GOT3 (cell line): Measurements from ENCODE around the gene OR7A10.

Experiments used
- DNase-seq: peaks from one replicate; lab custom pipeline; 2025; ENCODE audit warnings: mixed read lengths; lab: John Stamatoyannopoulos, UW

Gene OR7A10

DNA sequence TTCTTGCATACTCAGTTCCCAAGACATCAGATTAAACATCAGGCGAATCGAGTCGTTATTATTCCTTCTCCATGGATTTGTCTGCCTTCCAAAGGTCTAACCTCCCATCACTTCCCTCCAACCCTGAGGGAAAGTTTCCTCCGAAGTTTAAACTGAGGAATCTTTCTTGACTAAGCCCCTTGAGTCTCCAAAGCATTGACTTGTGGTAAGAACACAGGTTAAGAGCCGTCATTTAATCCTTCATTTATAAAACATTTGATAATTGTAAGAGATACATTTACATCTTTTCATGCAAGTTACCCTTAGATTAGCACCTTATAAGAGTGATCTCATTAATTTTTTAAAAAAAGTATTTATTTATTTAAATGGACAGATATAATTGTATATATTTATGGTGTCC is at the start of gene OR7A10:
OR7A10 (minus strand) TSS at position 101 of the 400 bp plus-strand sequence. CDS start 7,045 bp downstream, outside the sequence.
- no peak for DNase-seq

DNA sequence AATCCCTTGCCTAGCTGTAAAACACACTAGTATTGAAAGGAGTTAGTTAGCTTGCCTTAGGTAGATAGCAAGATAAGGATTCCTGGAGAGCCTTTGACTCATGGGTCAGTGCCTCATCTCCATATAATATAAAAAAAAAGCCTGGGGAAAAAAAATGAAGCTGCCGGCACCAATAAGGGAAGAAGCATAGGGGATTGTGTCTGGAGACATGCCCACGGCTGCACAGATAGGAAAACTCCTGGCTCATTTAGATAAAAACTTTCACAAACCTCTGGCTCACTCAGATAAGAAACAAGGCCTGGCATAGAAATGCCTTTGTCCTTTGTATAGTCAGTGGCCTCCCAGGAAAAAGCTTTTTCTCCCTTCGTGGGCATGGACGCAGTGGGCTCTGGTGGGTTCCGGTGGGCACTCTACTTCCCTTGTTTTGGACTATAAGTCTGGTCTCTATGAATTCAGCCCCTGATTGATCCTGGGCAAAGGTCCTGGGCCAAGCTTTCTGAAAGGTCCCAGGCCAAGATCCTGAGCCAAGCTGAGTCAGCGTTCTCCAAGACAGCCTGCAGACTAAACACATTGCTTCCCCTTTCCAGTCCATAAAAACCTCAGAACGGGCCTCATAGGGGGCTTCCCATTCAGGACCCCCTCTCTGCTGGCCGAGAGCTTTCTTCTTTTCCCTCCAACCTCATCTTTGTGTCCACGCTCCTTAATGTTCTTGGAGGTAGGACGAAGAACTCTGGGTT is 42.1 kb upstream of the OR7A10 start:
- no peak for DNase-seq

DNA sequence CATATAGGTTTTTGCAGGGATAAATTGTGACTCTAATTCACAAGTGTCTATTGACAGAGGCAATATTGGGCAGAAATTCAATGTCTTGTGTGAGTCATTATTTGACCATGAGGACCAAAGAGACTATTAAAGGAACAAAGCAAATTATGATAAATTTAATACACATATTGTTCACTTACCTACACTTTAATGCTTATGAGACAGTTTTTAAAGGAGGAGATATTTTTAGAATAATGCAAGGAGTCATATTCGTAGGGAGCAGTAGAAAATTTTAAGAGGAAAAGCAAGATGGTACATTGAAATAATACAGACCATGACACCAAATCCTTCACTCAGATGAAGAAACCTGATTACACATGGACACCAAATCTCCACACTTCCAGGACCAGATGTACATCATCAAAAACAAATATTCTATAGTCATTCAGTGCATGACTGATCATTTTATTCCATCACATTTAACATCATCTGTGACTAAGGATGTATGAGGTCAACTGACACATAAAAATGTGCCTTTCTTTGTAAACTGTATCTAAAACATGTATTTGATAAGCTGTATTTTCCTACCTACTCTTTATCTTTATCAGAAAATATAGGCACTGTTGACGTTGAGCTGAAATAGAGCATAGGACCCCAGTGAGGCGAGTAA is 41.4 kb upstream of the OR7A10 start:
- DNase-seq: no peak

DNA sequence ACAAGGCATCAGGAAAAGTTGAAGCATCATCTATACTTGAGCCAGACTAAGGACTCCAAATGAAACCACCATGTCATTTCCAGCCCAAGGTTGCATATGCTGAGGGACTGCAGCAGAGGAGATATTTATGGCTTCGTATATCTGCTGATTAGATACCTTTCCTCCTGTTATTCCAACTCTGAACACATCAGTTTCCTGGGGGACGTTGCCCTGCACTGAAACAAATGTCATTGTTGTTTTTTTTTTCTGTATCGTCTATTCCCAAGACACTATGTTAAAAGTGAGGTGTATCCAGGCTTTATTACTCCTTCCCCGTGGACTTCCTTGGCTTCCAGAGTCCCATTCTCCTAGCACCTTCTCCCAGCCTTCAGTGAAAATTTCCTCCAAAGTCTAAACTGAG is 37.3 kb upstream of the OR7A10 start, which contains the start of gene OR7A17:
OR7A17 (minus strand) TSS at position 101 of the 400 bp plus-strand sequence. CDS start 4,777 bp downstream, outside the sequence.
- no peak for DNase-seq

DNA sequence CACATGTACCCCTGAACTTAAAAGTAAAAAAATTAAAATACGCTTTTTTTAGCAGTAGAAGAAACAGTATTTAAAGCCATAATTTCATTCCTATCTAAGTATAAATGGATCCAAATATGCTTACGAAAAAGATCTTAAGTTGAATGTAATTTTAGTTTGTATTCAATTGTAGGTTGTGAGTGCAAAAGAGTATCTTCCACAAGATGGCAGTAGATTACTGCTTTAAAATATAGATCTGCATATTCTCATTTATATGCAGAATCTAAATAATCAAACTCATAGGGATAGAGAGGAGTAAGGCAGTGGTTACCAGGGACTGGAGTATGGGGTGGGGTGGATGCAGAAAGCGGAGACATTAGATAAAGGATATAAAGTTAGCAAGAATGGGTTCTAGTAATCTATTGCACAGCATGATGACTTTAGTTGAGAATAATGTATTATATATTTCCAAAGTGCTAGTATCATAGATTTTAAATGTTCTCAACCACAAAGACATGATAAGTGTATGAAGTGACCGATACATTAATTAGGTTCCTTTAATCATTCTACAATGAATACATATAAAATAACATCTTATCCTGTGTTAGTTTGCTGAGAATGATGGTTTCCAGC is 23.0 kb upstream of the OR7A10 start:
- DNase-seq: no peak

DNA sequence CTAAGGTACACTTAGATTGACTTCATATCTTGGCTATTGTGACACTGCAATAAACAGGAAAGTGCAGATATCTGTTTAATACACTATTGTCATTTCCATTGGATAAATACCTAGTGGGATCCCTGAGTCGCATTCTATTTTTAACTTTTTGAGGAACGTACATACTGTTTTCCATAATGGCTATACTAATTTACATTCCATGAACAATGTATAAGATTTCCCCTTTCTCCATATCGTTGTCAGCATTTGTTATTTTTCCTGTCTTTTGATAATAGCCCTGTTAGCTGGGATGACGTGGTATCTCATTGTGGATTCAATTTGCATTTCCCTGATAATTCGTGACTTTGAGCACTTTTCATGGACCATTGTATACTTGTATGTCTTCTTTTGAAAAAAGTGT is 19.8 kb upstream of the OR7A10 start:
- no peak for DNase-seq

DNA sequence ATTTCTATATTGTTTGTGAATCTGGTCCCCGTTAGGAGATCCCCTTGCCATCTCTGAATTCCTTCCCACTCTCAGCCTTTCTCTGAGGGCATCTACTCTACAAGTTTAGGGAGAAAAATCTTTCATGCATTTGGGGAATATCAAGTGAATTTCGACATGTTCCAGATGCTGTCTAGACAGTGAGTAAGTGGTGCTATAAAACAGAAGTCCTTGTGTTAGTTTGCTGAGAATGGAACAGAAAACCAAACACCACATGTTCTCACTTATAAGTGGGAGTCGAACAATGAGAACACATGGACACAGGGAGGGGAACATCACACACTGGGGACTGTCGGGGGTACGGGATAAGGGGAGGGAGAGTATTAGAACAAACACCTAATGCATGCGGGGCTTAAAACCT is 5.1 kb downstream of the OR7A10 start:
- no peak for DNase-seq

DNA sequence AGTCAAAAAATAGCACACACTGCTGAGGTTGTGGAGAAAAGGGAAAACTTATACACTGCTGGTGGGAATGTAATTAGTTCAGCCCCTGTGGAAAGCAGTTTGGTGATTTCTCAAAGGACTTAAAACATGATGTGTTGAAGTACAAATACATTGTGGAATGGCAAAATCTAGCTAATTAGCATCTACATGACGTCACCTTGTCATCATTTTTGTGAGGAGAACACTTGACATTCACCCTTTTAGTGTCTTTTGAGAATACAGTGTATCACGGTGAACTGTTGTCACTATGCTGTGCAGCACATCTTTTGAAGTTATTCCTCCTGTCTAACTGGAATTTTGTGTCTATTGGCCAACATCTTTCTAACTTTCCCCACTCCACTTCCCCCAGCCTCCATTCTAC is 5.6 kb downstream of the OR7A10 start:
- DNase-seq: no peak

DNA sequence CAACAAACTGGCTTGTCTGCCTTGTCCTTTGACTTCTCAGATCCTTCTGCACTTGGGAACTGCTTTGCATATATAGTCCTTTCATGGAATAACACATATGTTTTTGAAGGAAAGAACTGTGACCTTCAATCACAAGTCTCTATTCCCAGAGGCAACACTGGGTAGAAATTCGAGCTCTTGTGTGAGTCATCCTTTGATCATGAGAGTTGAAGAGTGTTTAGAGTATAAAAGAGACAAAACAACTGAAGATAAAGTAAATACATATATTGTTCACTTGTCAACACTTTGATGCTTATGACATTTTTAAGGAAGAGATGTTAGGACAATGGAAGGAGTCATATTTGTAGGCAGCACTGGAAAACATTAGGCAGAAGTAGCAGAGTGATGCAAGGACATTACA is 8.5 kb downstream of the OR7A10 start:
- no peak for DNase-seq

DNA sequence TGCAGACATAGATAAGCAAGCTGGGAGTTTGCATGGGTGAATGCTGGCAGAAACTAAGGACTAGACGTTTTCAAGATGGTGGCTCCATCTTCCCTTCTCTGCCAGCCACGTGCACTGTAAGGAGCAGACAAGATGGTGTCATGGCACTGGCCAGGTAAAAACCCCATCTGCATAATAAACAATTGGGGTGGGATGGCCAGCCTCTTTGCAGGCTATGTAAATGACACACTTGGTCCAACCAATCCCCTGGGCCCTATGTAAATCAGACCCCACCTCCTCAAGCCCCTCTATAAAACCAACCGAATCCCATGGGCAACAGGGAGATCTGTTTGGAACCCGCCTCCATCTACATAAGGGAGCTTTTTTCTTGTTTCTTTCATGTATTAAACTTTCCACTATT is 11.3 kb downstream of the OR7A10 start:
- no peak for DNase-seq

DNA sequence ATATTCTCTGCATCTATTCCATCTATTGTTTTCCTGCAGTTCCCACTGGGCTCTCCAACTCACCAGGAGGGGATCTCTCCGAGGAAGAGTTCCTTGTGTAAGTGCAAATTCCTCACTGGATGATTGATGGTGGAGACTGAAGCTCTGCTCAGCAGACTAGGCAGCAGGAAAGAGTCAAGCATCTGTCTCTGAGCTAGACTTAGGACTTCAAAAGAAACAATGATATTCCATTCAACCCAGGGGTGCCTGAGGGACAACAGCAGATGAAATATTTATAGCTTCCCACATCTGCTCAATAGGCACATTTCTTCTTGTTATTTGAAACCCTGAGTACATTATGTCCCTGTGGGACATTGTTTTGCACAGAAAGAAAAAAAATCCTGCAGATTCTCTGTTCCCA is 13.7 kb downstream of the OR7A10 start, which contains the start of the genes OR7A5 and OR7C1:
OR7A5 (minus strand) TSS at position 175 of the 400 bp plus-strand sequence. CDS start 6,944 bp downstream, outside the sequence.
OR7C1 (minus strand) TSS at position 175 of the 400 bp plus-strand sequence. CDS start 35,049 bp downstream, outside the sequence.
- no peak for DNase-seq

DNA sequence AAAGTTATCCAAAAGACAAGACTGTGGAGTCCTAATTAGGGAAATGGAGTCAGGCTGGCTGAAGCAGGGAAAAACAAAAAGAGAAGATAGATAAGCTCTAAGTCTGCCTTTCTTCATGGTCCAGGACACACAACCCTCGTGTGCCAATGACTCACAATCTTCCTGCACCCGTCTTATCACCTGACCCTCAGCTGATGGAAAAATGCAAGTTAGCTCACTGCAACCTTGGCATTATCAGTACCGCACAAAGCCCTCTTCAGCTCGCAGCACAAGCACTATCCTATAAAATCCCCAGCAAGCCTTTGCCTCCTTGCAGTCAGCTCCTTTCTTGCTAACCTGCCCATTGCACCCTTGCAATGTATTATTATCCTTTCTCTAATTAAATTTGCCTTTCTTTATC is 18.0 kb downstream of the OR7A10 start:
- no peak for DNase-seq

DNA sequence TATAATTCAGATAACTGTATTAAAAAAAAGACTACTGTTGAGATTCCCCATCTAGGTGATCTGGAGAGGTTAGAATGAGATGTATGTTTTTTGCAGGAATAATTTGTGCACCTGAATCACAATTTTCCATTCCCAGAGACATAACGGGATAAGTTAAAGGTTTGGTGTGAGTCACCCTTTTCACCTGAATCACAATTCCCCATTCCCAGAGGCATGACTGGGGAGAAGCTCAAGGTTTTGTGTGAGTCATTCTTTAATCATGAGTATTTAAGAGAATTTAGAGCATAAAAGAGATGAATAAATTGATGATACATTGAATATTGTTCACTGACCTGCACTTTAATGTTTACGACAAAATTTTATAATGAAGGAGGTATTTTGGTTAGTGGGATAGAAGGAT is 22.7 kb downstream of the OR7A10 start:
- DNase-seq: no peak

DNA sequence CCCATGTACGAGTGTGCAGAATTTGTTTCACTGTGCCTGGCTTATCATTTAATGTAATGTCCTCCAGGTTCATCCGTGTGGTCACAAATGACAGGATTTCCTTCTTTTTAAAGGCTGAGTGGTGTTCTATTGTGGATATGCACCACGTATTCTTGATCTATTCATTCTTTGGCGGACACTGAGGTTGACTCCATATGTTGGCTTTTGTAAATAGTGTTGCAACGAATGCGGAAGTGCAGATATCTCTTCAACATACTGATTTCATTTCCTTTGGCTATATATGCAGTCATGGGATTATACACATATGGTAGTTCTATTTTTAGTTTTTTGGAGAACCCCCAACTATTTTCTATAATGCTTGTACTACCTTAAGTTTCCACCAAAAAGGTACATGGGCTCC is 26.8 kb downstream of the OR7A10 start:
- no peak for DNase-seq

DNA sequence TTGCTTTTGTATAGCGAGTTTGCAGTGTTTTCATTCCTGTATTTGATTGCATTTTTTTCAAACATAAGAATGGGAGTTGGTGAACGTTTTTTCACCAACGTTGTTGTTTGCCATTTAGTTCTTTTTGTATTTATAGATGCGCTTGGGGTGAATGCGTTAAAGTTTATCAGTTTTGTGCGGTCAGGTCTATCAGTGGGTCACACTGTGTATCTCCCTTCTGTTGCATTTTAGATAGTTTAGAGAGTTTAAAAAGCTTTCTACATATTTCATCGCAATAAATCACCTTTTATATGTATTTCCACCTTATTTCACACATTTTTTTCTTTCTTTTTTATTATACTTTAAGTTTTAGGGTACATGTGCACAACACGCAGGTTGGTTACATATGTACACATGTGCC is 30.1 kb downstream of the OR7A10 start:
- DNase-seq: no peak

DNA sequence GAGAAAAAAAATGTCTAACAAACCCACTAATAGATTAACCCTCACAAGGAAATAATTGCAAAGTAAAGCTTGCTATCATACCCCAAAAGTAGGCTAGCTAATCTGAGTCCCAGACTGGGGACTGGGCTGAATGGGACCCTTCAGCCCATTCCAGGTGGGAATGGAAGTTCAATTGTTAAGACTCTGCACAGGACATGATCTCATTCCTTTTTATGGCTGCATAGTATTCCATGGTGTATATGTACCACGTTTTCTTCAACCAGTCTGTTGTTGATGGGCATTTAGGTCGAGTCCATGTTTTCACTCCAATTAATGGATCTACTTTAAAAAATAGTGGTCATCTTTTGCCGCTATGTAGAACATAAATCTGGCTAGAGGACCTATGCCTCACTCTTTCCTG is 31.7 kb downstream of the OR7A10 start:
- no peak for DNase-seq

DNA sequence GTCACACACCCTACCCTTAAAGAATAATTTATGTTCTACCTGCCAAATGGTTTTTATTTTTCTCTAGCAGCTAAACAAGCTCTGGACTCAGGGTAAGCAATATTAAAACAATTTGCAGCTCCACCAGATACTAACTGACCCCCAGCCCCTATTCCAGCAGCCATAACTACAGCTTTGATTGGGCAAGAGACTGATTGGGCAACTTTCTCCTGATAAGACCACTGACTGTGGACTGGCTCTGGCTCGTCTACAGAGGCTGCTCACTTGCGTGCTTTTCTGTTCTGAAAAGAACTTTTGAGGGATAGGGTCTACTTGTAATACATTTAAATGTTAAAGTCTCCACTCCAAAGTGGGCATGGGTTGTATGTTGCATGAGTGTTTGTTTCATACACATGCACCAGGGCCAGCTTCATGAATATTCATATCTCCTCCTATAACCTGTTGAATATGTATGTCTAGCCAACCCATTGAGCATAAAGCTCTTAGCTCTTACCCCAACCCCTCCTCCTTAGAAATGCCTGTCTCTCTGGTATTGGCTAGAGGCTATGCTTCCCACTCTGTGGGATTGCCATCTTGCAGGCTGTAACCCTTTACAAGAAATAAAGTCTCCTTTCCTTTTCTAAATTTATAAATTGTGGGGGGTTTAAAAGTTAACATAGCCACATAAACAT is 33.6 kb downstream of the OR7A10 start:
- DNase-seq: no peak

DNA sequence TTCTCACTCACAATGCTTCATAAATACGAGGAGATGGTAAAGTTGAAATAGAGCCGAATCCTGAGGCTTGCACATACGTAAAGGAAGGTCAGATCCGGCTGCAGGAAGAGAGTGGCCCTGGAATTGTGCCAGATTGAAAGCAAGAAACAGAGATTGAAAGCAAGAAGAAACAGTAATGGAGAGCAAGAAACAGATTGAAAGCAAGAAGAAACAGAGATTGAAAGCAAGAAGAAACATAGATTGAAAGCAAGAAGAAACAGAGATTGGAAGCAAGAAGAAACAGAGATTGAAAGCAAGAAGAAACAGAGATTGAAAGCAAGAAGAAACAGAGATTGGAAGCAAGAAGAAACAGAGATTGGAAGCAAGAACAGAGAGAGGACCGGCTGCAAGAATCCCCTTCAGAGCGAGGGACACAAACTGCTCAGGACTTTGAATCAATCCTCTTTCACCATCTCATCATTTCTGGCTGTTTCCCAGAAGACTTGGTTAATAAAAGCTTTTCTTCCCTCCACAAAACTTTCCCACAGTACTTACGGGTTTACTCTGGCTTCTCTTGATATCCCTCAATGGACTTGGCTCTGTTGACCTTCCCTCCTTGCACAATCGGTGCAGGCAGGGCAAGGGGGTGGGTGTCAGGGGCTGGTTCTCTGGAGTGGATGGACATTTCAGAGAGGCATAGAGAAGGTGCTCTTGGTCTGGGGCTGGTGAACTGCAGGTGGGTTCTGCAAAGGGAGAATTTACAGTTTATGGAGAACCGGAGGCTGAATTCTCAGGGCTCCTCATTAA is 39.3 kb downstream of the OR7A10 start:
- no peak for DNase-seq

DNA sequence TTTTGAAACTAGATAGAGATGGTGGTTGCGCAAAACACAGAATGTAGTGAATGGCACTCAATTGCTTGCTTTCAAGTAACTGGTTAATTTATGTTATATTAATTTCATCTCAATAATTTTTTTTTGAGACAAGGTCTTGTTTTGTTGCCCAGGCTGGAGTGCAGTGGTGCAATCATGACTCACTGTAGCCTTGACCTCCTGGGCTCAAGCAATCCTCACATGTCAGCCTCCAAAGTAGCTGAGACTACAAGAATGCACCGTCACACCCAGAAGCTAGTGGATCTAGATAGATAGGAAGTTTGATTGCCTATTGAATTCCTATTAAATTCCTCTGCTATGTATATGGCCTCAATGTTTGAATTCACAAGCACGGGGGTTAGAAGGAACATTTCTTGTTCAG is 44.0 kb downstream of the OR7A10 start:
- no peak for DNase-seq

DNA sequence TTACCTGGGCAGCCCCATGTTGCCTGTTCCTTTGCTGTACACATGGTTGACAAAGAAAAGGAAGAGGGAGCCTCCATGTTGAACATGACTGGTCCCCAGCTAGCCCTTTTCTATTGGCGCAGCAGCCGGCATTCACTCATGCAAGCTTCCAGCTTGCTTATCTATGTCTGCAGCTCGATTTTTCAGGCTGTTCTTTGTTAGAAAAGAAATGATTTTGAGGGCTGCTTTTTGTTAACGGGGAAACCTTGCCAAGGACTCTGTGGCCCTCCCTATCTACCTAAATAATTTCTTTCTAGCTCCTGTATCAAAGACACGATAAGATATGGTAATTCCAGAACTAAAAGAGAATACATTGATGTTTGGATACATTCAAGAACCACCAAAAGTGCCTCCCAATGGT is 50.0 kb downstream of the OR7A10 start:
- no peak for DNase-seq

DNA sequence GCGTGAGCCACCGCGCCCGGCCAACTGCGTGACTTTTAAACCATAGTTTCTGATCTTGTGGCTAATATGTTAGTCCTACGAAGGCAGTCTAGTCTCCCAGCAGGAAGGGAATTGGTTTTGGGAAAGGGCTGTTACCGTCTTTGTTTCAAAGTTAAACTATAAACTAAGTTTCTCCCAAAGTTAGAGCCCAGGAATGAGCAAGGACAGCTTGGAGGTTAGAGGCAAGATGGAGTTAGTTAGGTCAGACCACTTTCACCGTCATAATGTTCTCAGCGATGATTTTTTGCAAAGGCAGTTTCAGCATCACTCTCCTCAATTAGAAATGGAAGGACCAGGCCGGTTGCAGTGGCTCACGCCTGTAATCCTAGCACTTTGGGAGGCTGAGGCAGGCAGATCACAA is 52.7 kb downstream of the OR7A10 start:
- no peak for DNase-seq
